K562 (cell line): ENCODE data around the gene TBC1D2. TPM values are rescaled to one million over a fixed set of nuclear protein-coding genes. Genes with fewer than 3 reads are reported as not detected.
A peak's percentile ranks its signal among the peaks of the same experiment; 100 is the strongest.

Experiments used
- CHD2 ChIP-seq: IDR thresholded peaks from 2 replicates; pipeline ENCODE4 v1.6.1; 2011; ENCODE audit warnings: low read depth, low read length
- E2F6 ChIP-seq, 2 experiments: IDR thresholded peaks; 2 replicates each; pipeline ENCODE4 v1.6.1; 2011; ENCODE audit warnings: borderline replicate concordance in 1 of 2, control low read depth in 1 of 2, low read depth in 1 of 2, low read length in 1 of 2, mild to moderate bottlenecking in 1 of 2, mixed read lengths in 1 of 2, moderate library complexity in 1 of 2; ENCODE audit not compliant: insufficient read depth in 1 of 2, insufficient read length in 1 of 2, poor library complexity in 1 of 2, severe bottlenecking in 1 of 2; ENCODE audit errors: extremely low read depth in 1 of 2
- ELF2 ChIP-seq: fragments of 250-450 bp; sonication (Bioruptor Pico); IDR thresholded peaks from 2 replicates; pipeline ENCODE4 v1.5.0; 2021; ENCODE audit warnings: mild to moderate bottlenecking
- HBP1 ChIP-seq: fragments of 450-650 bp; formaldehyde crosslinking; IDR thresholded peaks from 2 replicates; pipeline ENCODE4 v1.4.0; 2022; ENCODE audit warnings: missing genetic modification characterization
- HDAC6 ChIP-seq: IDR thresholded peaks from 2 replicates; pipeline ENCODE4 v1.6.1; 2012; ENCODE audit warnings: low read depth, mild to moderate bottlenecking, control low read depth, inconsistent platforms, low read length, moderate library complexity
- KDM1A ChIP-seq, 2 experiments: fragments of 450-650 bp; IDR thresholded peaks; 2 replicates each; pipeline ENCODE4 v1.6.1; 2016; ENCODE audit warnings: mild to moderate bottlenecking in 2 of 2
- MCM7 ChIP-seq, 2 experiments: fragments of 450-650 bp; IDR thresholded peaks; 2 replicates each; pipeline ENCODE4 v1.6.1; 2016 to 2018
- MTA3 ChIP-seq: fragments of 450-650 bp; formaldehyde crosslinking; IDR thresholded peaks from 2 replicates; pipeline ENCODE4 v1.6.1; 2017; ENCODE audit warnings: mild to moderate bottlenecking, borderline replicate concordance
- NR2C1 ChIP-seq, 2 experiments: fragments of 450-650 bp; IDR thresholded peaks; 2 replicates each; pipeline ENCODE4 v1.6.1; 2017; ENCODE audit warnings: mild to moderate bottlenecking in 2 of 2, antibody characterized with exemption in 1 of 2, inconsistent platforms in 1 of 2, missing compliant biosample characterization in 1 of 2, missing genetic modification characterization in 1 of 2
- PKNOX1 ChIP-seq: fragments of 450-650 bp; IDR thresholded peaks from 2 replicates; pipeline ENCODE4 v1.6.1; 2016
- POLR2A ChIP-seq: fragments of 450-650 bp; conservative IDR thresholded peaks from 2 replicates; pipeline ENCODE4 v1.6.1; 2016
- RAD51 ChIP-seq: fragments of 450-650 bp; IDR thresholded peaks from 2 replicates; pipeline ENCODE4 v1.7.1; 2016; ENCODE audit warnings: low read depth, mild to moderate bottlenecking, borderline replicate concordance
- RBBP5 ChIP-seq: fragments of 200-600 bp; sonication (generic); IDR thresholded peaks from 2 replicates; pipeline ENCODE4 v1.6.1; 2012; ENCODE audit warnings: borderline replicate concordance, mild to moderate bottlenecking, low read length, control low read depth, inconsistent platforms; ENCODE audit not compliant: insufficient read depth, poor library complexity, severe bottlenecking
- RBM14 ChIP-seq: fragments of 200-400 bp; formaldehyde crosslinking; IDR thresholded peaks from 2 replicates; pipeline ENCODE4 v1.6.1; 2018; ENCODE audit warnings: low read depth, mild to moderate bottlenecking, low read length, moderate library complexity, borderline replicate concordance; ENCODE audit not compliant: insufficient read depth
- SIX5 ChIP-seq, 2 experiments: IDR thresholded peaks; 2 replicates each; pipeline ENCODE4 v1.6.1; 2011; ENCODE audit warnings: low read length in 2 of 2, borderline replicate concordance in 1 of 2, low read depth in 1 of 2, mild to moderate bottlenecking in 1 of 2, moderate library complexity in 1 of 2; ENCODE audit not compliant: insufficient read depth in 1 of 2
- SMAD1 ChIP-seq: fragments of 150-350 bp; IDR thresholded peaks from 2 replicates; pipeline ENCODE4 v1.6.1; 2014; ENCODE audit warnings: low read length, low read depth; ENCODE audit not compliant: partially characterized antibody
- SREBF1 ChIP-seq: fragments of 150-350 bp; IDR thresholded peaks from 2 replicates; pipeline ENCODE4 v1.6.1; 2014; ENCODE audit warnings: antibody characterized with exemption, low read depth, low read length, borderline replicate concordance
- TAF7 ChIP-seq: fragments of 450-650 bp; IDR thresholded peaks from 2 replicates; pipeline ENCODE4 v1.6.1; 2016; ENCODE audit warnings: missing genetic modification characterization, missing compliant biosample characterization
- TBL1XR1 ChIP-seq, 2 experiments: IDR thresholded peaks; 2 replicates each; pipeline ENCODE4 v1.6.1; 2012; ENCODE audit warnings: improper control_type of control experiment in 2 of 2, low read length in 2 of 2, mild to moderate bottlenecking in 1 of 2
- TCF7L2 ChIP-seq: fragments of 150-350 bp; IDR thresholded peaks from 2 replicates; pipeline ENCODE4 v1.6.1; 2016; ENCODE audit warnings: low read depth, mild to moderate bottlenecking, low read length, moderate library complexity
- ZNF512 ChIP-seq: IDR thresholded peaks from 2 replicates; pipeline ENCODE4 v1.6.1; 2016; ENCODE audit warnings: missing genetic modification characterization, missing compliant biosample characterization
- ZNF583 ChIP-seq: fragments of 250-450 bp; sonication (Bioruptor Pico); IDR thresholded peaks from 2 replicates; pipeline ENCODE4 v1.4.0; 2020
- ZNF696 ChIP-seq: fragments of 250-450 bp; sonication (Bioruptor Pico); conservative IDR thresholded peaks from 2 replicates; pipeline ENCODE4 v1.4.0; 2020; ENCODE audit warnings: mild to moderate bottlenecking, moderate library complexity
- polyA plus RNA-seq, 8 experiments: library from polyadenylated mRNA; depleted of rRNA in 4 of 8; stranded (reverse) in 5 of 8; unstranded in 3 of 8; fragments of >200 nt; fragmentation: Nextera tagmentation in 2 of 8; fragmentation: Illumina TruSeq in 1 of 8; extraction: Ambion mirVana in 2 of 8; extraction: Trizol in 1 of 8; gene quantifications; 2 replicates each; pipeline versions ENCODE4 v1.2.1 to v1.2.3, GENCODE V29; 2011 to 2014; ENCODE audit warnings: inconsistent platforms in 1 of 8, missing spikeins in 1 of 8
- total RNA-seq, 7 experiments: library from RNA; depleted of rRNA in 6 of 7; stranded (reverse); fragments of >200 nt in 6 of 7; fragmentation: Illumina TruSeq in 2 of 7; extraction: Trizol in 2 of 7; gene quantifications; 2 replicates each; pipeline versions ENCODE4 v1.2.1 to v1.2.3, GENCODE V29; 2011 to 2021; ENCODE audit warnings: low replicate concordance in 1 of 7

Gene TBC1D2
- total and polyA plus RNA-seq, 9 of the 15 experiments (the other 6 are each of a cell fraction or from before 2014, with no cell fraction given): 0.10 to 7.0 (median 2.5) TPM

- TF ChIP-seq PKNOX1 (peak; percentile 57; the same call in 1 of the 2 replicates), SREBF1 (no peak), TBL1XR1 (IDR thresholded peaks at IDR 0.05; ENCODE audit: low read length in 2 of 2) (peak in 1 of 2 experiments; percentile 88; a peak in 3 of 4 replicates), ZNF512 (no peak), HBP1 (CRISPR knock-in tag) (no peak), POLR2A (no peak; the same call in 1 of the 2 replicates), KDM1A (IDR thresholded peaks at IDR 0.05) (peak; percentile 74 to 95), MTA3 (no peak; the same call in 1 of the 2 replicates), E2F6 (IDR thresholded peaks at IDR 0.05; ENCODE audit: borderline replicate concordance in 1 of 2, extremely low read depth in 1 of 2, insufficient read depth in 1 of 2, insufficient read length in 1 of 2, low read depth in 1 of 2, low read length in 1 of 2, poor library complexity in 1 of 2, severe bottlenecking in 1 of 2) (no peak), CHD2 (peak; percentile 23; the same call in 1 of the 2 replicates), HDAC6 (no peak), NR2C1 (IDR thresholded peaks at IDR 0.05) (no peak; the same call in 1 of the 2 replicates), NR2C1 (tag; IDR thresholded peaks at IDR 0.05) (peak; percentile 46; the same call in 1 of the 2 replicates), TAF7 (no peak), MCM7 (IDR thresholded peaks at IDR 0.05) (no peak), SMAD1 (peak; percentile 45), ELF2 (no peak), ZNF583 (CRISPR knock-in tag) (peak; percentile 76), RBBP5 (peak; percentile 17), RAD51 (no peak), ZNF696 (CRISPR knock-in tag) (no peak), SIX5 (IDR thresholded peaks at IDR 0.05; ENCODE audit: borderline replicate concordance in 1 of 2, insufficient read depth in 1 of 2, low read depth in 1 of 2, low read length in 2 of 2) (no peak), RBM14 (no peak), TCF7L2 (no peak)
Observed at GRCh38 chr9:98182069-98182820, 73.2 kb downstream of the TBC1D2 start (continued).
